B cell (primary cell): Measurements from ENCODE around the gene THAP8. TPM values are rescaled to one million over a fixed set of nuclear protein-coding genes. Genes with fewer than 3 reads are reported as not detected.

ENCODE experiments used
- ATAC-seq: fragments of 200-7000 bp; cut with Tn5 transposase; one replicate; pipeline ENCODE4 v1.10.0; 2021; ENCODE audit warnings: low read depth, mild to moderate bottlenecking, moderate number of reproducible peaks, moderate library complexity
- CTCF ChIA-PET: fragments of 350-600 bp; sonication (Branson Sonifier 250); formaldehyde crosslinking; loops from one replicate; lab custom pipeline; 2021; ENCODE audit warnings: antibody characterized with exemption, inconsistent platforms; lab: Charles Lee
- POLR2A ChIA-PET: fragments of 350-600 bp; sonication (Branson Sonifier 250); formaldehyde crosslinking; loops from one replicate; lab custom pipeline; 2021; ENCODE audit warnings: antibody characterized with exemption; lab: Charles Lee
- DNase-seq: peaks from one replicate; pipeline ENCODE4 v3.0.0; 2013
- H2AFZ ChIP-seq: 2 replicates; pipeline ENCODE4 v1.6.1; 2012; ENCODE audit warnings: mild to moderate bottlenecking, low read depth, low read length; ENCODE audit not compliant: insufficient read depth, poor library complexity, severe bottlenecking
- H3K27ac ChIP-seq, 2 donors: 1 replicate in 1 of 2; 2 replicates in 1 of 2; pipeline ENCODE4 v1.5.1; 2012 to 2013; ENCODE audit warnings: low read length in 2 of 2, mild to moderate bottlenecking in 2 of 2, moderate library complexity in 1 of 2
- H3K27me3 ChIP-seq, 4 experiments: fragments of 200-600 bp in 1 of 4; sonication (generic) in 1 of 4; replicated peaks in 1 of 4; 1 replicate in 2 of 4; 2 replicates in 2 of 4; pipeline versions ENCODE4 v1.6.1 to v1.7.0; 2013 to 2016; ENCODE audit warnings: low read length in 3 of 4, mild to moderate bottlenecking in 2 of 4, mixed read lengths in 1 of 4, moderate library complexity in 1 of 4; ENCODE audit not compliant: insufficient read depth in 4 of 4, control insufficient read depth in 3 of 4; ENCODE audit errors: control extremely low read depth in 1 of 4
- H3K36me3 ChIP-seq, 2 experiments: replicated peaks in 1 of 2; 1 replicate in 1 of 2; 2 replicates in 1 of 2; pipeline versions ENCODE4 v1.6.1 to v1.7.1; 2013; ENCODE audit warnings: low read length in 1 of 2; ENCODE audit not compliant: insufficient read depth in 2 of 2, control insufficient read depth in 1 of 2; ENCODE audit errors: control extremely low read depth in 1 of 2, extremely low read depth in 1 of 2
- H3K4me1 ChIP-seq, 2 donors: fragments of 200-600 bp in 1 of 2; sonication (generic) in 1 of 2; 1 replicate in 1 of 2; 2 replicates in 1 of 2; pipeline versions ENCODE4 v1.5.1 to v1.6.1; 2013 to 2017; ENCODE audit warnings: low read length in 2 of 2; ENCODE audit not compliant: control insufficient read depth in 2 of 2, insufficient read depth in 2 of 2
- H3K4me2 ChIP-seq: replicated peaks from 2 replicates; pipeline ENCODE3; 2012; ENCODE audit warnings: mild to moderate bottlenecking, low read depth, low read length; ENCODE audit not compliant: poor library complexity, severe bottlenecking
- H3K4me3 ChIP-seq, 5 experiments: fragments of 200-600 bp in 1 of 5; sonication (generic) in 1 of 5; 1 replicate in 3 of 5; 2 replicates in 2 of 5; pipeline versions ENCODE4 v1.5.1 to v1.7.0; 2011 to 2016; ENCODE audit warnings: low read length in 4 of 5, mild to moderate bottlenecking in 4 of 5, low read depth in 2 of 5, control low read depth in 1 of 5, moderate library complexity in 1 of 5; ENCODE audit not compliant: insufficient read depth in 1 of 5; ENCODE audit errors: control extremely low read depth in 1 of 5, extremely low read depth in 1 of 5
- H3K79me2 ChIP-seq: fragments of 200-600 bp; sonication (generic); one replicate; pipeline ENCODE4 v1.6.0; 2016; ENCODE audit warnings: low read length; ENCODE audit not compliant: control insufficient read depth, insufficient read depth
- H3K9ac ChIP-seq: fragments of 200-600 bp; sonication (generic); 2 replicates; pipeline ENCODE4 v1.6.1; 2017; ENCODE audit warnings: mild to moderate bottlenecking, low read length, moderate library complexity
- H3K9me3 ChIP-seq, 3 donors: one replicate each; pipeline versions ENCODE4 v1.6.1 to v1.7.1; 2013; ENCODE audit warnings: low read length in 2 of 3; ENCODE audit not compliant: control insufficient read depth in 2 of 3, insufficient read depth in 1 of 3; ENCODE audit errors: control extremely low read depth in 1 of 3
- H4K20me1 ChIP-seq: 2 replicates; pipeline ENCODE4 v1.6.0; 2012; ENCODE audit warnings: mild to moderate bottlenecking, low read length; ENCODE audit not compliant: insufficient read depth, control insufficient read depth, poor library complexity, severe bottlenecking
- H3K27ac Mint-ChIP-seq: one replicate; pipeline ENCODE4 v1.8.0; 2021; ENCODE audit warnings: mixed read lengths
- H3K27me3 Mint-ChIP-seq: one replicate; pipeline ENCODE4 v1.8.0; 2021; ENCODE audit warnings: mixed read lengths
- H3K4me1 Mint-ChIP-seq: one replicate; pipeline ENCODE4 v1.8.0; 2021; ENCODE audit warnings: mixed read lengths
- H3K4me3 Mint-ChIP-seq: one replicate; pipeline ENCODE4 v1.8.0; 2021; ENCODE audit warnings: mixed read lengths
- H3K9me3 Mint-ChIP-seq: one replicate; pipeline ENCODE4 v1.8.0; 2022; ENCODE audit warnings: mixed read lengths; ENCODE audit not compliant: insufficient read depth
- EZH2 ChIP-seq: IDR thresholded peaks from 2 replicates; pipeline ENCODE4 v1.6.1; 2012; ENCODE audit warnings: borderline replicate concordance, low read depth, mild to moderate bottlenecking, moderate library complexity, low read length; ENCODE audit not compliant: insufficient read depth, poor library complexity, severe bottlenecking
- WGBS: methylation state at CpG from one replicate; pipeline ENCODE4 v1.1.5; 2013; ENCODE audit warnings: missing lambda C conversion rate; ENCODE audit not compliant: insufficient coverage; 5-methylcytosine and 5-hydroxymethylcytosine counted together
- intact Hi-C: fragments of 100-400 bp; cut with micrococcal nuclease; formaldehyde crosslinking; loops from one replicate; pipeline ENCODE4 v1.10.0; 2022
- polyA plus RNA-seq: library from polyadenylated mRNA; depleted of rRNA; stranded (reverse); fragments of >200 nt; gene quantifications from 2 replicates; pipeline ENCODE4 v1.2.3, GENCODE V29; 2012
- total RNA-seq, 2 donors: library from RNA; stranded (reverse); fragments of 120-200 nt in 1 of 2; gene quantifications; 1 replicate in 1 of 2; 2 replicates in 1 of 2; pipeline versions ENCODE4 v1.2.3 to v1.2.4, GENCODE V29; 2013 to 2022
- TF ChIP-seq, protein P1 (sequence below): fragments of 200-600 bp; IDR thresholded peaks from one replicate; pipeline ENCODE4 v1.8.0; 2022; ENCODE audit warnings: antibody characterized with exemption, mild to moderate bottlenecking

The THAP8 gene
- total and polyA plus RNA-seq, 2 donors (not counting 1 experiment from before 2014, with no cell fraction given), result 4.5 to 5.7 TPM

DNA sequence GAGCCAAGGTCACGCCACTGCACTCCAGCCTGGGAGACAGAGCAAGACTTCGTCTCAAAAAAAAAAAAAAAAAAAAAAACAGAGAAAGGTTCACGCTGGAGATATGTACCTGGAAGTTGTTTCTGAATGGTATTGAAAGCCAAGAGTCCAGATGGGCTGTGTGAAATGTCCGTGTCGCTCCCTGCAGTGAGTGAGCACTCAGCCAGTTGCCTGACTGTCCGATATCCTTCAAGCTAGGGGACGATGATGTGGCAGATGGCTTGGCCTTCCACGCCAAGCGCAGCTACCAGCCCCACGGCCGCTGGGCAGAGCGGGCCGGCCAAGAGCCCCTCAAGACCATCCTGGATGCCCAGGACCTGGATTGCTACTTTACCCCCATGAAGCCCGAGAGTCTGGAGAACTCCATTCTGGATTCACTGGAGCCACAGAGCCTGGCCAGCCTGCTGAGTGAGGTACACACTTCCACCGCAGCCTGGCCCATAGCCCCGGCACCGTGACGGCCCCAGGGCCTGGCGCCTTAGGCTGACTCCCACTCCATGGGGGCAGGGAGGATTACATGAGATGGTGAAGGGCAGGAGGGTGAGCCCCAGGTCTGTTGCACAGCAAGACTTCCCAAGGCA is 45.2 kb upstream of the THAP8 start:
- H3K79me2 ChIP-seq, result no peaks in the 10 kb centered on the region
- H3K4me1 ChIP-seq, result no peaks in the 10 kb centered on the region
- intact Hi-C loops, result no loop called here
- H3K9ac ChIP-seq, result no peak overlapping the region
- no peaks in the 10 kb centered on the region for H3K36me3 ChIP-seq
- no peaks in the 10 kb centered on the region for H3K4me1 Mint-ChIP-seq
- no peaks in the 10 kb centered on the region for H4K20me1 ChIP-seq
- no peak for TF ChIP-seq EZH2
- TF ChIP-seq, protein P1, sequence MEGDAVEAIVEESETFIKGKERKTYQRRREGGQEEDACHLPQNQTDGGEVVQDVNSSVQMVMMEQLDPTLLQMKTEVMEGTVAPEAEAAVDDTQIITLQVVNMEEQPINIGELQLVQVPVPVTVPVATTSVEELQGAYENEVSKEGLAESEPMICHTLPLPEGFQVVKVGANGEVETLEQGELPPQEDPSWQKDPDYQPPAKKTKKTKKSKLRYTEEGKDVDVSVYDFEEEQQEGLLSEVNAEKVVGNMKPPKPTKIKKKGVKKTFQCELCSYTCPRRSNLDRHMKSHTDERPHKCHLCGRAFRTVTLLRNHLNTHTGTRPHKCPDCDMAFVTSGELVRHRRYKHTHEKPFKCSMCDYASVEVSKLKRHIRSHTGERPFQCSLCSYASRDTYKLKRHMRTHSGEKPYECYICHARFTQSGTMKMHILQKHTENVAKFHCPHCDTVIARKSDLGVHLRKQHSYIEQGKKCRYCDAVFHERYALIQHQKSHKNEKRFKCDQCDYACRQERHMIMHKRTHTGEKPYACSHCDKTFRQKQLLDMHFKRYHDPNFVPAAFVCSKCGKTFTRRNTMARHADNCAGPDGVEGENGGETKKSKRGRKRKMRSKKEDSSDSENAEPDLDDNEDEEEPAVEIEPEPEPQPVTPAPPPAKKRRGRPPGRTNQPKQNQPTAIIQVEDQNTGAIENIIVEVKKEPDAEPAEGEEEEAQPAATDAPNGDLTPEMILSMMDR, result no peak
- H3K9me3 Mint-ChIP-seq, result no peaks in the 10 kb centered on the region
- H3K4me2 ChIP-seq, result no peak overlapping the region
- no peak overlapping the region for H3K4me3 ChIP-seq
- CTCF ChIA-PET, result no interaction called here
- DNase-seq (no peak), ATAC-seq (no peak)
- no peaks in the 10 kb centered on the region for H3K27me3 Mint-ChIP-seq
- H3K9me3 ChIP-seq, result no peaks in the 10 kb centered on the region
- 99% methylated on average over 16 of the region's 19 CpGs for WGBS
- no peaks in the 10 kb centered on the region for H3K27me3 ChIP-seq
- H3K4me3 Mint-ChIP-seq, result no peak overlapping the region
- POLR2A ChIA-PET, result no interaction called here
- no peak overlapping the region for H3K27ac Mint-ChIP-seq
- H3K27ac ChIP-seq, result no peak overlapping the region
- no peak overlapping the region for H2AFZ ChIP-seq

DNA sequence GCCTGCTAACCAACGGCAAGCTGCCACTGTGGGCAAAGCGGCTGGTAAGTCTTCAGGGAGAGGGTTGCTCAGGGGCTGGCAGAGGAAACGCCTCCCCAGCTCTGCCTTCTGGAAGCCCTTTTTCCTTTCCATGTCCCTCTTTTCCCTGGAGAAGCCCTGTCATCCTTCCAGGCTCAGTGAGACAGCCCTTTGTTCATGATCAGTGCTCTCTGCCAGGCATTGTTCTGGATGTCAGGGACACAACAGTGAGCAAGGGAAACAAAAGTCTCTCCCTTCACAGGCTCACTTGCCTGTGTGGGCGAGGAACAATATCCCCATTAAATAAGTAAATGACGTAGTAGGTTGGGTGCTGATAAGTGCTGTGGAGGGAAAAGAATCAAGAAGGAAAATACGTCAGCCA is 43.0 kb upstream of the THAP8 start:
- Mint-ChIP-seq H3K27me3 (no peaks in the 10 kb centered on the region), H3K4me3 (no peak overlapping the region), H3K4me1 (no peaks in the 10 kb centered on the region), H3K9me3 (no peaks in the 10 kb centered on the region), H3K27ac (no peak overlapping the region)
- H3K4me2 ChIP-seq, result no peak overlapping the region
- 93% methylated on average over 3 of the region's 6 CpGs for WGBS
- H3K4me1 ChIP-seq, result no peaks in the 10 kb centered on the region
- H4K20me1 ChIP-seq, result no peaks in the 10 kb centered on the region
- TF ChIP-seq, protein P1, result no peak
- no peak for TF ChIP-seq EZH2
- no peaks in the 10 kb centered on the region for H3K27me3 ChIP-seq
- H3K9me3 ChIP-seq, result no peaks in the 10 kb centered on the region
- H3K79me2 ChIP-seq, result no peaks in the 10 kb centered on the region
- DNase-seq (no peak), ATAC-seq (no peak)
- H3K9ac ChIP-seq, result no peak overlapping the region
- no peak overlapping the region for H2AFZ ChIP-seq
- CTCF ChIA-PET, result no interaction called here
- intact Hi-C loops, result no loop called here
- POLR2A ChIA-PET, result no interaction called here
- no peaks in the 10 kb centered on the region for H3K36me3 ChIP-seq
- H3K4me3 ChIP-seq, result no peak overlapping the region
- H3K27ac ChIP-seq, result no peak overlapping the region
